ENCODE measurements around the gene CLK4.

Gene CLK4

DNA sequence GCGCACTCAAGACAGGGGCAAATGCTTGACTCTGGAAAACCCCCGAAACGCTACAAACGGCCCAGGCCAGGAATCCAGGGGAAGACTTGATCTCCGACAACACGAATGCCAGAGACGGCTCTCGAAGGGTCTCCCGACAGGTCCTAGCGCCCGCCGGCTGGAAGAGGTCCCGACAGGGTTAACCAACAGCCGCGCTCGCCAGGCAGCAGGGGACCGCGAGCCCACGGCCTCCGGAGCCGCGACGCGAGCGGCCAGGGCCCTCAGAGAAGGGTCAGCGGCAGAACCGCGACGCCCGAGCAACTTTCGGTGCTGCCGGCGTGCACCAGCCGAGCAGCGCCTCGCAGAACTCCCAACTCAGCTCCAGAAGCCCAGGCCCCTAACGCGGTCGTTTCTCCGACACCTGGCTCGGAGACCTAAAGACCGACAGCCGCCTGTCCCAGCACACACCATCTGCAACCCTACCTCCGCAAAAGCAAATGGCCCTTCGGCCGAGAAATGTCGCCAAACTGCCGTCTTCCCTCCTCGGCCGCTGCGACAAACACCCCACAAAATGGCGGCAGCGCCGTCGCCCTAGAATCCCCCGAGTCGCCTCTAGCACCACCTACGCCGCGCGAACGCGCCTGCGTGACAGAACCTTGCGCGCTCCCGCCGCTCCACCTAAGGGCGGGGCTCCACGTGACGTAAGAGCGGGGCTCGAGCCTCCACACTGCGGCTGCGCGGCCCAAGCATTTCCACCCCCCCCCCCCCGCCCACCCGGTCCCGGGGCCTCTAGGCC is at the start of gene CLK4:
CLK4 (minus strand) TSS at position 567 of the 775 bp plus-strand sequence. CDS start 3,634 bp downstream, outside the sequence.
- DNase-seq (ENCODE audit: low spot score): peak; percentile 98

DNA sequence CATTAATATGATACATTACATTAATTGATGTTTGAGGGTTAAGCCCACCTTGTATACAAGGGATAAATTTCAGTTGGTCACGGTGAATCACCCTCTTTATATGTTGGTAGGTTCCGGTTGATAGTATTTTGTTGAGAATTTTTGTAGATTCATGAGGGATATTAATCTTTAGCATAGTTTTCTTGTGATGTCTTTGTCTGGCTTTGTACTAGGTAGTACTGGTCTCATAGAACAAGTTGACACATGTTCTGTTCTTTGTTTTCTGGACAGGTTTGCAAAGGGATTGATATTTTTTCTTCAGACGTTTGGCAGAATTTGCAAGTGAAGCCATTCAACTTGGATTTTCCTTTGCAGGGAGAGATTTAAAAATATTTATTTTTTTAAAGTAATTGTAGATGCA is 49.1 kb upstream of the CLK4 start:
- DNase-seq (ENCODE audit: low spot score): no peak

DNA sequence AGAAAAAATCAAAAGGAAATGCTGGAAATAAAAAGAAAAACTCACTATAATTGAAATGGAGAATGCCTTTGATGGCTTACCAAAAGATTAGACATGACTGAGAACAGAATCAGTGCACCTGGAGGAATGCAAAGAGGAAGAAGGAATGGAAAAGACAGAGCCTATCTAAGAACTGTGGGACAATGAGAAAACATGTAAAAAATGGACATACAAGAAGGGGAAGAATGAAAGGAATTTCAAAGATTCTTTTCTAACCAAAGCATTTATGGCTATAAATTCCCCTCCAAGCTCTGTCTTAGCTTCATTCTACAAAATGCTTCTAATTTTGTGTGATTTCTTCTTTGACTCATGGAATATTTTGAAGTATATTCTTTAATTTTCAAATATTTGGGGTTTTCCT is 47.5 kb upstream of the CLK4 start:
- DNase-seq (ENCODE audit: low spot score): no peak

DNA sequence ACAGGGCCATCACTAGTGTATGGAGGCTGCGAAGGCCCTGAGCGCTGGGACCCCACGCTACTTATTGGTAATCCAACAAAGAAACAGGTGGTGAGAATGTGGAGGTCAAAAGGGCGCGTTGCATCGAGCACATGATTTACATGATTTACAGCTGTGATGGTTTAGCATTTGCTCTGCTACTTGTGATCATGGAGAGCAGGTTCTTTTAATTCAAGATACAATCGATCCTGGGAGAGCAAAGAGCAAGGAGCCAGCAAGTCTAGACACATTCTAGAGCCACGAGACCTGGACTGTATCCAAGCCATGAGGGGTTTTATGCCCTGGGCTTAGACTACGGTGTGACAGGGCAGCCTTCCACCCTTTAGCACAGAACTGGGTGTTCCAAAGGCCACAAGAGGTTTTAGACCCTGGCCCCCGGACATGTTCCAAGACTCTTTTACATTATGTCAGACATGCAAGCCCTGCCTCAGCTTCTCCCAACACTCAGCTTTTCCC is 47.0 kb upstream of the CLK4 start:
- DNase-seq (ENCODE audit: low spot score): no peak

DNA sequence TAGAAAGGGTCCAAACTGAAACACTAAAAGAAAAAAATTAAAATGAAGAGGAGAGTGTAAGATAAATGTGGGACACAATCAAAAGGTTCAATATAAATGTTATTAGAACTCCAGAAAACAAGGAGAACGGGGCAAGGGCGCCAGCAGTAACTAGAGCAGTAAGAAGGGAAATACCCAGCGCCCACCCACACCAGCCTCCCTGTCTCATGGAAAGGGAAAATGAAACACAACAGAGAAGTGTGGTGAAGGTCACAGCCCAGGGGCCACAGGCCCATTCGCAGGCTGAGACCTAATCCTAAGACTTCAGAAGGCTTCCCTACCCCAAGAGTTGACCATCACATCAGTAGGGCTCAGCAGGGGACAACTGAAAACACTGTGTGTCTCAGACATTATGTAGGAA is 45.8 kb upstream of the CLK4 start:
- DNase-seq (ENCODE audit: low spot score): no peak

DNA sequence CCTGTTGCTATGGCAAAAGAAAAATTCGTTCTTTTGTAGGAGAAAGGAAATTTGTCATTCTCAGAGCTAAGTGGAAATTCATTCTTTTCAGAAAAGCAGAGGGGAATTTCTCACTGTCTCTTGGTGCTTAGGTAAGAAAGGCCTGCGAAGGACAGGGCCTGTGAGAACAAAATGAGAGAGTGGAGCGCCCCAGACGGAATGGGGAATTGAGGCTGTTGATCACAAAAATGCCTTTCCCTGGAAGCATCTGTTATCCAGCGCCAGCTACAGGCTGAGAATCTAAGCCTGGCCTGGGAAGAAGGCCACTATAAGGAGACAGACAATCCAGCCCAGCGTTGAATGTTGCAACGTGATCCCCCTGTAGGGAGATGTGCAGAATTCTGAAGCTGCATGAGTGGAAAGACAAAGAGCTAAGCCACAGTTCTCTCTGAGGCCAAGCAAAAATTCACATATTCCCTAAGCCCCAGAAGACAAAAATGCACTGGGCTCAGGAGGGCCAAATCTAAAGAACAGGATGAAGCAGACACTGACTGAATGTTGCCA is 44.8 kb upstream of the CLK4 start:
- no peak for DNase-seq (ENCODE audit: low spot score)

DNA sequence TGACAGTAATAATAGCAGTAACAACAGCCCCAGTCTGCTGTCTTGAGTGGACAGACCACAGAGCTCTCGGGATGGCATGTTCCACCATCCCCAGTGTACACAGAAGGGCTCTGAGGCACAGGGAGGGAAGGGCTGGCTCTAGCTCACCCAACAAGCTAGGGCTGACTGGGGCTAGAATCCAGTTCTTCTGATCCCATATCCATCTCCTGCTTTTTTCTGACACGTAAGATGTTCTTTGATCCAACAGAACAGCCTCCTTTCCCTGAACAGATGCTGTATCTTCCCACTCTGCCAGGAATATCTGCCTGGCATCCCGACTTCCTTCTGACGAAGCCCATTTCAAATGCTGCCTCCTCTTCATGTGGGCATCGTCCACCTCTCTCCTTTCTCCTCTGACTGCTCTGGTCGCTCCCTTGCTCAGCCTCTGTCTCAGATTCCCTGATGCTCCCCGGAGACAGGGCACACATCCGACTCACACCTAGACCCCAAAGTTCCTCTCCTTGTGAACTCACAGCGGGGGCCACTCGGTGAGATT is 43.6 kb upstream of the CLK4 start:
- DNase-seq (ENCODE audit: low spot score): no peak

DNA sequence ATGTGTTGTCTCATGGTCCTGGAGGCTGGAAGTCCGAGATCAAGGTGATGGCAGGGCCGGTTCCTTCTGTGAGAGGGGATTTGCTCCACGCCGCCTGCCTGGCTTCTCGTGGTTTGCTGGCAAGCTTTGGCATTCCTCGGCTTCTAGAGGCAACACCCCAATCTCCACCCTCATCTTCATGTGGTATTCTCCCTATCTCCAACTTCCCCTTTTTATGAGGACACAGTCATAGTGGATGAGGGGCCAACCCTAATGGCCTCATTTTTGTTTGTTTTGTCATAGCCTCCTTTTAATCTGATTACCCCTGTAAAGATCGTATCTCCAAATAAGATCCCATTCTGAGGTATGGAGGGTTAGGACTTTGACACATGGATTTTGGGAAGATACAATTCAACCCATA is 41.7 kb upstream of the CLK4 start:
- DNase-seq (ENCODE audit: low spot score): no peak

DNA sequence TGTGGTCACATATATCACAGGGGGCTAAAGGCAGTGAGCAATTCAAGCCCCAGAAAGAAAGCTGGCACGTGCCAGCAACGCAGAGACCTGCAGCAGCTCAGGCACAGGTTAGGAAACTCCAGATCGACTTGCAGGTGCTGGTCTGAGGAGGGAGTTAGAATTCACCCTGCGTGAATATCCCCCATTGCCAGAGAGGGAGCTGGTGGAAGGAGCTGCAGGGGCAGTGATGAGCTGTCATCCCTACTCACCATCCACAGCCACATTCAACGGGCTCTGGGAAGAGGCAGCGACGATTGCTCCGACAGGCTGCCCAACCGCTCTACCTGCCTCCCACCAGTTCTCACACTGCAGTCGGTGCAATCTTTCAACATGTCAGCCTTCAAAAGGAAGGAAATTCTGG is 40.8 kb upstream of the CLK4 start:
- DNase-seq (ENCODE audit: low spot score): no peak

DNA sequence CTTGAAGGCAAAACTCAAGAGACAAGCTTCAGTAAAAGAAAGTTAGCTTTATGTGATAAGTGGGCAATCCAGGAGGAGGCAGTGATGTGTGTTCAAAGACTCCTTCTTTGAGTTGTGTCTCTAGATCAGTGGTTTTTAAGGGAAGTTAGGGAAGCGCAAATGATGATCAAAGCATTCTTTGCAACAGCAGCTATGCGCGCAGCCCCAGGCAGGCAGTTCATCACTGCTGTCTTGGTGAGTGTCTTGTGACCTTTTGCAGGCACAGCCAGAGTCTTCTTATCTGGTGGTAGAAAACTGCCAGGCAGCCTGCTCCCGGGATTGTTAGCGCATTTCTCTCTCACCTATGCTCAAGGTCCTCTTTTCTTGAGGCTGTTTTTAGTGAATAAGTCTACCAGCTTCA is 40.3 kb upstream of the CLK4 start:
- DNase-seq (ENCODE audit: low spot score): no peak

DNA sequence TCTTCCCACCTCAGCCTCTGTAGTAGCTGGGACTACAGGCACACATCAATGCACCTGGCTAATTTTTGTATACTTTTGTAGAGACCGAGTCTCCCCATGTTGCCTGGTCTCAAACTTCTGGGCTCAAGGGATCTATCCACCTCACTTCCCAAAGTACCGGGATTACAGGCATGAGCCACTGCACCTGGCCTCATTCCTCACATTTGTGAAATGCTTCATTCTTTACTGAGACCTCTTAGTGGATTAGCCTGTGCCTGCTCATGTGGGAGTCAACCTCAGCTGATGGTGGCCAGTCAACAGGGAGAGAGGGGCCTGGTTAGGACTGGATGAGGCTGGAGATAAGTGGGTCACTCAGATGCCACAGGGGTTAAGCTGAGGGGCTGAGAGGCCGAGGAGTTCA is 37.3 kb upstream of the CLK4 start:
- DNase-seq (ENCODE audit: low spot score): no peak

DNA sequence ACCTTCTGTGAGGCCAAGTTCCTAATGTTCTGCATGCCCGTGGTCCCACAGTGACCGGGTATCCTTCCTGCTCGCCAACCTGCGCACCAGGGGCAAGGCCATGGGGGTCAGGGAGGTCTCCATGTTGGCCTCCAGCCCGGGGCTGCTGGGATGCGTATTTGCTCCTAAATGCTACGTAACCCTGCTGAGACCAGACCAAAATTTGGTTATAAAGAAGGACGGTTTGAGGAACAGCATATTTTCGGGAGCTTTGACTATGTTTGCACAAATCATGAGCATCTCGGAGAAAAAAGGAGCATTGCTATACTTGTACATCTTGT is 35.7 kb upstream of the CLK4 start:
- DNase-seq (ENCODE audit: low spot score): no peak

DNA sequence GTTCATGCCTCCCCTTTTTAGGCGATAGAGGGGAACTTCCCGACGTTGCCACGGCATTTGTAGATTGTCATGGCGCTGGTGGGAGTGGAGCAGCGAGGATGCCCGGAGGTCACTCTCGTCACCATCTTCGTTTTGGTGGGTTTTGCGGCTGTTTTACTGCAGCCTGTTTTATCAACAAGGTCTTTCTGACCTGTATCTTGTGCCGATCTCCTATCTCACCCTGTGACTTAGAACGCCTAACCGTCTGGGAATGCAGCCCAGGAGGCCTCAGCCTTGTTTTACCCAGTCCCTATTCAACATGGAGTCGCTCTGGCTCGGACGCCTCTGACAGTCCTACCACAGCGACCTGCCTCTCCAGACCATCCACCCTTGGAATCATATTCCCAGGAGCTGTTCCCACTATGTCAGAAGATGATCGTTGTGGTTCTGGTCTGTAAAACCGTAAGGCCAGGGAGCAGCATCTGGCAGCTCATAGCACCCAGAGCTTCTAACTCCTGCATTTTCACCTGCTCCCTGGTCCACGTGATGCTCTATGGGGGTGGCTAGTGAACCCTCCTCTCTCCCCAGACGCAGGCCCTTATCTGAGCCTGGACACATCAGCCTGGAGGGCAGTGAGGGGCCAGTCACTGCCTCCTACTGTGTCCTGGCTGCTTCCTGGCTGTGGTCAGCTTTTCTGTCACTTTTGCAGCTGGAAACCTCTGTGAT is 35.1 kb upstream of the CLK4 start:
- DNase-seq (ENCODE audit: low spot score): no peak

DNA sequence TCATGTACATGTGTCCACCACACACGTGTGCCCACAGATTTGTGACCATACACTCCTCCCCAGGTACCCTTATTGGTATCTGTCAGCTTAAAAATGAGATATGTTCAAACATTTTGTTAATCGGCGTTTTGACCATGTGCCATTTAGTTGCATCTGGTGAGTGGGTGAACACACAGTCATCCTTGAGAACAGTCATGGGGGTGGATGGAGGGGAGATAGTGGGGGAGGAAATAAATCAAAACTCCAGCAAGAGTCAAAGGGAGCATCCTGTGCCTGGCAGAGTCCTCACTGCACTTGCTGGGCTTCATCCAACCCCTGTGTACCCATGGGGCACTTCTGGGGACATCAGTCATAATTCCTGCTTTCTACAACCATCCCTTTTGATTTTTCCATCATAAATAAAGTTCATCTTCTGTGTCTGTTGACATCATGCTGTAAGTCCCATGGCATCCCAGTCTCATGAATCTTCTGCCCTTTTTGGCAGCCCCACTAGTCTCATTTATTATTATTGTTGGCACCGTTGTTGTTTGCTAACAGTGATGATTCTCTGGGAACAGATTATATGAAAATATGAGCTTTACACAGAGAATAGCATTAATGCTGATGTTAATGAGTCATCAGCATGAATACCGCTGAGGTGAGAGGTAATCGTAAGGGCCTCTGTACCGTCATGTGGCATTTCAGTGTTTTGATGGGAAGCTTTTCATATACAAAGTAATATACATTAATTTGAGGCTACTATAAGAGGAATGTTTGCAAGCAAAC is 24.4 kb upstream of the CLK4 start:
- DNase-seq (ENCODE audit: low spot score): no peak

DNA sequence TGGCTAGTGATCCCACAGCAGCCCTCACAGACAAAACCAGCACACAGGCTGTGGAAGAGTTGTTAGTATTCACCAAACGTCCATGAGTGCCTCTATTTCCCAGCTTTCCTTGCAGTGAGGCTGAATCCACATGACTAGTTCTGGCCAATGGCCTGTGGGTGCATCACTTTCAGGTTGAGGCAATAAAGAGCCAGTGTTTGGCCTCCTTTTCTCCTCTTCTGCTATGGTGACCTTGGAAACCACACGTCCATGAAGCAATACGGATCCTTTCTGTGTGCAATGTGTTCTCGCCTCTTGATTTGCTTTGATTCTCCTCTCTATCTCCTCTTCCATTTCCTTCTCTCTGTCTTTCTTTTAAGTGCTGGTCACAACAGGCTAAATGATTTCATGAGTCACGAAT is 23.4 kb upstream of the CLK4 start:
- no peak for DNase-seq (ENCODE audit: low spot score)

DNA sequence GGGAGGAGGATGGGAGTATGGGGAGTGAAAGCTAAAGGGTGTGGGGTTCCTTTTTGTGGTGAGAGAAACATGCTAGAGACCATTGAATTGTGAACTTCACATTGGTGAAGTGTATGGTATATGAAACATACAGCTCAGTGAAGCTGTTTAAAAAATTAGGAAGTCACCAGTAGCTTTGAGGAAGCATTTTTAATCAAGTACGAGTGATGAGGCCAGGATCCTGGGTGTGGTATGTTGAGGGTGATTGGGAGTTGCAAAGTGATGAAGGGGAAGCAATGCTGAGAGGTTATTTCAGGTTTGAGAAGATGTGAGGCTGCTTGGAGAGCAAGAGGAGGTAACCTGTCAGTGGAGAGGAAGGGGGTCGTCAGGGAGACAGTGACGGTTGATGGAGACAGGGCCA is 22.7 kb upstream of the CLK4 start:
- DNase-seq (ENCODE audit: low spot score): no peak

DNA sequence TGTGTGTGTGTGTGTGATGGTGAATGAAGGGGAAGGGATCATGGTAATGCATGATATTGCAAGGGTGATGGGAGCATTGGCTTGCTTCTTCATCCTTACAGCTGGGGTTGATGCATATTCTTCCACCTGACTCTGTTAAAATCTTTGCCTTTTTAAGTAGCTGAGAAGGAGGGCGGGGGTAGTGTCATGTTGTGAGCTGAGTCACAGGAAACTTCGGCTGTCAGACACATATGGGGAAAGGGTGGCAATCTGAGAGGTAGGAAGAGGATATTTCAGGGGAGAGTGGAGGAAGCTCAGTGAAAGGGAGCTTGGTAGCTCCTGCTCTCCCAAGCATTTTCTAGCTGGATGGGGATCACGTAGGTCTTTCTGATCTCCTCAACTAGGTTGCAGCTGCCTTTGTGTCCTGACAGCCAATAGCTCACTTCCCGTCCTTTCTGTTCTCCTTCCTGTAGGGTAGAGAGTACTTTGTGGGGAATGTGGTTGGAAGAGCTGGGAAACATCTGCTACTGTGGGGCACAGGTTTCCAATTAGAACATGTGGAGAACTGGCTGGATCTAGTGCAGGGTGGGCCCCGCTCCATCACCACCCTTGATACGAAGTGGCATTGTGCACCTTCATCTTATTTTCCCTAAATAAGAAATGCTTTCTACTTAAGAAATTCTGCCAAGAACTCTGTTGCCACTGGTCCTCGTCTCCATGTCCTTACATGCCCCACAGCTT is 18.1 kb upstream of the CLK4 start:
- no peak for DNase-seq (ENCODE audit: low spot score)

DNA sequence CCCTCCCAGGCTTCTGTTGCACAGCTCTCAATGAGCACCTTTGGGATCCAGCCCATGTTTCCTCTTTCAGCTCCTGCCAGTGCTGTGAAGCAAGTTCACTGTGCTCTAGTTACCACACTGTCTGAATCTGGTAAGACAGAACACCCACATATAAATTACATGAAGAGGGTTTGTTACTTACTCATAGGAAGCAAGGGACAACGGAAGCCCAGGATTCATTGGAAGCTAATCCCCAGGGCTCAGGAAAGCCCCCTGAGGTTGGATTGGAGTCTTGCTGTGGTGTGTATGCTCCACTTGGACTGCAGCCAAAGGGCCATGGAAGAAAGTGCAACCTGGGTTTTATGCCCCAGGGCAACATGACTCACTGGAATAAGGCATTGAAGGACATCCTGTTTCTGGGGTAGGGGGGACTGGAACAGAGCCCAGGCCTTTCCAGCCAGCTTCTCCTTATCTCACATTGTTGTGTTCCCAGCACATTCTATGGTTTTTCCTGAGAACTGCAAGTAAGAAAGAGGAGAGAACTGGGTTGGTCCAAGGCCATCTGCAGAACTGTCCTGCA is 15.6 kb upstream of the CLK4 start:
- no peak for DNase-seq (ENCODE audit: low spot score)

DNA sequence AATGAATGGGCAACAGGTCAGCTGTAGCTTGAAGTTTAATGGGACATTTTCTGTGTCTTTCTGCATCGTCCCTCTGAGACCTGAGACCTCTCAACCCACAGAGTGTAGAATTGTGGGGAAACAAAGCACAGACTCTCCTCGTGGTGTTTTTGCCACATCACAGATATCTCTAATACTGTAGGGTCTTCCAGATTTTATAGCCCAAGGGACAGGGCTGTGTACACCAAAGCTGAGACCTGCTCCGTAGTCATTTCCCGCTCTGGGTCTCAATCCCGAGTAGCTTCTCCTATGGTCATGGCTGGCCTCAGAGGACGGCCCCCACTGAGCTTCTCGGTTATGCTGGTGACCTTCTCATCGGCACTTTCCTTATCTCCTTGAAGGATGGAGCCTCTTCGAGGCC is 14.9 kb upstream of the CLK4 start:
- DNase-seq (ENCODE audit: low spot score): no peak

DNA sequence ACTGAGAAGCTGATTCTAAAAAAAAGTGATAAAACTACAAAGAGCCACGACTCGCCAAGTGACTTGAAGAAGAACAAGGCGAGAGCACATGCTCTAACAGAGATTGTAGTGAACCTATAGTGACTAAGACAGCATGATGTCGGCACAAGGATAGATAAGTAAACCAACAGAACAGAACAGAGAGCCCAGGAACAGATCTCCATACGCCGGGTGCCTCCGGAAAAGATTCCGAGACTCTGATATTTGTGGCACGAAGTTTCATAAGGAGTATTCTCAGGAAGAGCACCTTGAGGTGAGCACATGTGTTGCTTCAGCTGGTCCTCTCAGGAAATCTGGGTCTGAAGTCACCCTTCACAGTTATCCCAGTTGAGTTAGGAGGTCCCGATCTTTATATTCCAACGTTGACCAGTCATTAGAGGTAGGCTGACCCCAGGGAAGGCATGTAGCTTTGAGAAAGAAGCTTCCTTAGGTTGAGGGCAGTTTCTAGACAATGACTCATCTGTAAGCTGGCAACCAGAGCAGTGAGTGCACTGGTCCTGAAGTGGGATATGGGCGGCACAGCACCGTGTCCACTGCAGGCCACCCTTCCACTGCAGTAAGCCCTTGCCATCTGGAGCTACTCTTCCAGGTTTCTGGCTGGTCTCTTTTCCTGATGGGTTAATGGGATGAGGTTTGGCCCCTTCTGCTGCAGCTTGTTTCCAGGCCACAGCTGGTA is 13.6 kb upstream of the CLK4 start:
- no peak for DNase-seq (ENCODE audit: low spot score)
